WTC11 (cell line): ENCODE results near the gene FBXO22. TPM values are rescaled to one million over a fixed set of nuclear protein-coding genes. Genes with fewer than 3 reads are reported as not detected.
"Not testable (repeated sequence)": the region's sequence is repeated elsewhere in the genome, so short reads cannot be mapped to it uniquely, and the experiment has no call there.

ENCODE experiments used
- ATAC-seq: fragments of 200-7000 bp; cut with Tn5 transposase; 2 replicates; pipeline ENCODE4 v1.10.0; 2021; ENCODE audit warnings: mild to moderate bottlenecking, moderate library complexity
- CTCF ChIA-PET: fragments of 300-600 bp; sonication (Branson Sonifier 250); formaldehyde crosslinking; loops from one replicate; lab custom pipeline; 2021; ENCODE audit warnings: antibody characterized with exemption; lab: Charles Lee
- POLR2A ChIA-PET: fragments of 350-600 bp; sonication (Branson Sonifier 250); formaldehyde crosslinking; loops from one replicate; lab custom pipeline; 2021; ENCODE audit warnings: antibody characterized with exemption; lab: Charles Lee
- DNase-seq: peaks from one replicate; pipeline ENCODE4 v3.0.0; 2021; ENCODE audit warnings: low spot score
- H3K27ac Mint-ChIP-seq: 2 replicates; pipeline ENCODE4 v1.8.0; 2021; ENCODE audit warnings: mixed read lengths
- H3K27me3 Mint-ChIP-seq: 2 replicates; pipeline ENCODE4 v1.8.0; 2021; ENCODE audit warnings: low read depth, mild to moderate bottlenecking, moderate library complexity, mixed read lengths
- H3K36me3 Mint-ChIP-seq: 2 replicates; pipeline ENCODE4 v1.8.0; 2021; ENCODE audit warnings: mixed read lengths
- H3K4me1 Mint-ChIP-seq: 2 replicates; pipeline ENCODE4 v1.8.0; 2022; ENCODE audit warnings: mixed read lengths
- H3K4me3 Mint-ChIP-seq: 2 replicates; pipeline ENCODE4 v1.8.0; 2021; ENCODE audit warnings: mild to moderate bottlenecking, moderate library complexity, mixed read lengths
- H3K9me3 Mint-ChIP-seq: 2 replicates; pipeline ENCODE4 v1.8.0; 2021; ENCODE audit warnings: mixed read lengths
- CREB1 ChIP-seq: sonication (generic); formaldehyde crosslinking; IDR thresholded peaks from 2 replicates; pipeline ENCODE4 v1.8.0; 2023; ENCODE audit warnings: mild to moderate bottlenecking, missing genetic modification reagents
- HMGA2 ChIP-seq: fragments of 250-450 bp; sonication (Bioruptor Pico); IDR thresholded peaks from 2 replicates; pipeline ENCODE4 v1.4.0; 2021; ENCODE audit warnings: mild to moderate bottlenecking, moderate library complexity
- MXD4 ChIP-seq: fragments of 250-450 bp; sonication (Bioruptor Pico); IDR thresholded peaks from 2 replicates; pipeline ENCODE4 v1.8.0; 2021; ENCODE audit warnings: mild to moderate bottlenecking, moderate library complexity, borderline replicate concordance
- NFATC4 ChIP-seq: fragments of 250-450 bp; sonication (Bioruptor Pico); IDR thresholded peaks from 2 replicates; pipeline ENCODE4 v1.9.0; 2021; ENCODE audit warnings: mild to moderate bottlenecking
- NFYB ChIP-seq: sonication (generic); formaldehyde crosslinking; conservative IDR thresholded peaks from 2 replicates; pipeline ENCODE4 v1.8.0; 2022; ENCODE audit warnings: low read depth, missing genetic modification reagents
- TCF7 ChIP-seq: sonication (generic); formaldehyde crosslinking; IDR thresholded peaks from 2 replicates; pipeline ENCODE4 v1.8.0; 2022; ENCODE audit warnings: mild to moderate bottlenecking, low read depth, missing genetic modification reagents, moderate library complexity
- ZNF423 ChIP-seq: fragments of 250-450 bp; sonication (Bioruptor Pico); IDR thresholded peaks from 2 replicates; pipeline ENCODE4 v2.1.2; 2022; ENCODE audit warnings: mild to moderate bottlenecking, moderate library complexity
- total RNA-seq: library from RNA; stranded (reverse); gene quantifications from 3 replicates; pipeline ENCODE4 v1.2.3, GENCODE V29; 2021
- TF ChIP-seq, protein P1 (sequence below): sonication (generic); formaldehyde crosslinking; IDR thresholded peaks from 2 replicates; pipeline ENCODE4 v1.8.0; 2023; ENCODE audit warnings: mild to moderate bottlenecking, missing genetic modification reagents
- TF ChIP-seq, protein P2 (sequence below): fragments of 250-450 bp; sonication (Bioruptor Pico); IDR thresholded peaks from 2 replicates; pipeline ENCODE4 v2.1.2; 2022; ENCODE audit warnings: mild to moderate bottlenecking, moderate library complexity
- TF ChIP-seq, protein P3 (sequence below): sonication (generic); formaldehyde crosslinking; IDR thresholded peaks from 2 replicates; pipeline ENCODE4 v1.8.1; 2023; ENCODE audit warnings: mild to moderate bottlenecking, missing genetic modification reagents, moderate library complexity
- TF ChIP-seq, protein P4 (sequence below): sonication (generic); formaldehyde crosslinking; conservative IDR thresholded peaks from 2 replicates; pipeline ENCODE4 v1.8.1; 2023; ENCODE audit warnings: mild to moderate bottlenecking, low read depth, missing genetic modification reagents, moderate library complexity

Gene FBXO22
- total RNA-seq, 1 experiment from 2014 or later = 95.7 TPM

DNA sequence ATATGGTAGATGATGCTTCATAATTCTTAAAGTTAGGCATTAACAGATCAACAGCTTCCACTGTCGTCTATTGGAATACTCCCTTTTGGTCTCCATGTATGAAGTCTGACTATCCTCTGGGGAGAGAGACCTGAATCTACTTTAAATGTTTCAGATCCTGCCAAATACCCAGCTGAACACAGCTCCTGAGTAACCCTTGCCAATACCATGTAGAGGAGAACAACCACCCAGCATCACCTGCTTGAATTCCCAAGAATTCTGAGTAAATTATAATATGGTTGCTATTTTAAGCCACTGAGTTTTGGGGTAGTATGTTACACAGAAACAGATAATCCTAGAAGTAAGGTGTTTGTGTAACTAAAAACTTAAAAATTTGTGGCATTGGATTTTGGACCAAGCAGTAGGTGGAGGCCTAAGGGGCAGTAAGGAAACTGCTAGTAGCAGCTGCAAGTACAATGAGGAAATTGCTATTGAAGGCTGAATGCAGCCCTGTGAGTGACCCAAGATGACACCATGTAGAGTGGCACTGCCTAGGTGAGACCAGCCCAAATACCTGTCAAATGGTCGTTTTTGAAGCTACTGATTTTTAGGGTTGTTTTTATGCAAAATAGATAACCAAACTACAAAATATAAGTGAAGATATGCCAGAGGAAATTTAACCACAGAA, 77.6 kb downstream of the FBXO22 start (continued):
- TF ChIP-seq, protein P1, sequence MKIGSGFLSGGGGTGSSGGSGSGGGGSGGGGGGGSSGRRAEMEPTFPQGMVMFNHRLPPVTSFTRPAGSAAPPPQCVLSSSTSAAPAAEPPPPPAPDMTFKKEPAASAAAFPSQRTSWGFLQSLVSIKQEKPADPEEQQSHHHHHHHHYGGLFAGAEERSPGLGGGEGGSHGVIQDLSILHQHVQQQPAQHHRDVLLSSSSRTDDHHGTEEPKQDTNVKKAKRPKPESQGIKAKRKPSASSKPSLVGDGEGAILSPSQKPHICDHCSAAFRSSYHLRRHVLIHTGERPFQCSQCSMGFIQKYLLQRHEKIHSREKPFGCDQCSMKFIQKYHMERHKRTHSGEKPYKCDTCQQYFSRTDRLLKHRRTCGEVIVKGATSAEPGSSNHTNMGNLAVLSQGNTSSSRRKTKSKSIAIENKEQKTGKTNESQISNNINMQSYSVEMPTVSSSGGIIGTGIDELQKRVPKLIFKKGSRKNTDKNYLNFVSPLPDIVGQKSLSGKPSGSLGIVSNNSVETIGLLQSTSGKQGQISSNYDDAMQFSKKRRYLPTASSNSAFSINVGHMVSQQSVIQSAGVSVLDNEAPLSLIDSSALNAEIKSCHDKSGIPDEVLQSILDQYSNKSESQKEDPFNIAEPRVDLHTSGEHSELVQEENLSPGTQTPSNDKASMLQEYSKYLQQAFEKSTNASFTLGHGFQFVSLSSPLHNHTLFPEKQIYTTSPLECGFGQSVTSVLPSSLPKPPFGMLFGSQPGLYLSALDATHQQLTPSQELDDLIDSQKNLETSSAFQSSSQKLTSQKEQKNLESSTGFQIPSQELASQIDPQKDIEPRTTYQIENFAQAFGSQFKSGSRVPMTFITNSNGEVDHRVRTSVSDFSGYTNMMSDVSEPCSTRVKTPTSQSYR (CRISPR knock-in tag) = no peak
- TF ChIP-seq, protein P2, sequence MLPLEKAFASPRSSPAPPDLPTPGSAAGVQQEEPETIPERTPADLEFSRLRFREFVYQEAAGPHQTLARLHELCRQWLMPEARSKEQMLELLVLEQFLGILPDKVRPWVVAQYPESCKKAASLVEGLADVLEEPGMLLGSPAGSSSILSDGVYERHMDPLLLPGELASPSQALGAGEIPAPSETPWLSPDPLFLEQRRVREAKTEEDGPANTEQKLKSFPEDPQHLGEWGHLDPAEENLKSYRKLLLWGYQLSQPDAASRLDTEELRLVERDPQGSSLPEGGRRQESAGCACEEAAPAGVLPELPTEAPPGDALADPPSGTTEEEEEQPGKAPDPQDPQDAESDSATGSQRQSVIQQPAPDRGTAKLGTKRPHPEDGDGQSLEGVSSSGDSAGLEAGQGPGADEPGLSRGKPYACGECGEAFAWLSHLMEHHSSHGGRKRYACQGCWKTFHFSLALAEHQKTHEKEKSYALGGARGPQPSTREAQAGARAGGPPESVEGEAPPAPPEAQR (CRISPR knock-in tag) = no peak
- TF ChIP-seq NFYB (CRISPR knock-in tag) = no peak

GRCh38 chr15:75982468-75982867, 78.8 kb downstream of the FBXO22 start:
- no peak overlapping the region for H3K27ac Mint-ChIP-seq
- peaks cover 13% of the 10 kb centered on the region for H3K4me1 Mint-ChIP-seq
- ChIA-PET POLR2A (no interaction called here), CTCF (interaction anchor here (0.8 to 1.6 kb wide), 2 partner anchors 54 to 157 kb away, joined by 3 to 6 read pairs; no protein-coding TSS in a partner anchor)
- H3K36me3 Mint-ChIP-seq = 0 out of 2 replicates have a peak, but pooled peaks cover 4% of the 10 kb centered on the region
- DNase-seq (no peak), ATAC-seq (peak; percentile 53)
- no peak for TF ChIP-seq NFATC4 (CRISPR knock-in tag)
- peaks cover 3% of the 10 kb centered on the region; the same call in 1 of the 2 replicates for H3K27me3 Mint-ChIP-seq
- peaks cover 4% of the 10 kb centered on the region for H3K9me3 Mint-ChIP-seq
- no peak overlapping the region for H3K4me3 Mint-ChIP-seq

GRCh38 chr15:75984706-75985105, 81.0 kb downstream of the FBXO22 start:
- ATAC-seq, H3K36me3 Mint-ChIP-seq, H3K27me3 Mint-ChIP-seq, POLR2A ChIA-PET, CTCF ChIA-PET, DNase-seq, H3K4me3 Mint-ChIP-seq, H3K9me3 Mint-ChIP-seq, H3K27ac Mint-ChIP-seq: not testable (repeated sequence)
- H3K4me1 Mint-ChIP-seq = peaks cover 13% of the 10 kb centered on the region

DNA sequence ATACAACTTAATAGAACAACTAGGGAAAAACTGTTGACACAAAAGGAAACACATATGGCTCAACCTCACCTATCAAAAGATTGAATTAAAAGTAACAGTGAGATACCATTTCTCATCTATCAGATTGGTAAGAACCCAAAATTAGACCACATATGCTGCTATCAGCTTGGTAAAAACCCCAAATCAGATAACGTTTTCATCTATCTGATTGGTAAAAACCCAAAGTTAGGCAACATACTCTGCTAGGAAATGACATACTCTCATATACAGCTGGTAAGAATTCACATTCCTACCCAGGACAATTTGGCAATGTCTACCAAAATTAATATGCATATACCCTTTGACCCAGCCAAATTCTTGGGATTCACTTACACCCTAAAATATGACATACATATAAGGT, 82.3 kb downstream of the FBXO22 start:
- TF ChIP-seq, protein P3, sequence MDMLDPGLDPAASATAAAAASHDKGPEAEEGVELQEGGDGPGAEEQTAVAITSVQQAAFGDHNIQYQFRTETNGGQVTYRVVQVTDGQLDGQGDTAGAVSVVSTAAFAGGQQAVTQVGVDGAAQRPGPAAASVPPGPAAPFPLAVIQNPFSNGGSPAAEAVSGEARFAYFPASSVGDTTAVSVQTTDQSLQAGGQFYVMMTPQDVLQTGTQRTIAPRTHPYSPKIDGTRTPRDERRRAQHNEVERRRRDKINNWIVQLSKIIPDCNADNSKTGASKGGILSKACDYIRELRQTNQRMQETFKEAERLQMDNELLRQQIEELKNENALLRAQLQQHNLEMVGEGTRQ = no peak
- TF ChIP-seq CREB1 (CRISPR knock-in tag) = no peak
- TF ChIP-seq ZNF423 = no peak
- no peak for TF ChIP-seq MXD4 (CRISPR knock-in tag)
- TF ChIP-seq, all 79 proteins: peak for 0
- peaks cover 13% of the 10 kb centered on the region for H3K4me1 Mint-ChIP-seq
- DNase-seq (no peak), ATAC-seq (no peak)
- no peak overlapping the region for H3K4me3 Mint-ChIP-seq
- ChIA-PET CTCF (no interaction called here), POLR2A (no interaction called here)
- no peak overlapping the region for H3K27ac Mint-ChIP-seq
- no peaks in the 10 kb centered on the region for H3K9me3 Mint-ChIP-seq
- H3K27me3 Mint-ChIP-seq = no peaks in the 10 kb centered on the region
- no peaks in the 10 kb centered on the region for H3K36me3 Mint-ChIP-seq

GRCh38 chr15:75989045-75989444, 85.4 kb downstream of the FBXO22 start:
- H3K27me3 Mint-ChIP-seq = no peaks in the 10 kb centered on the region

More at GRCh38 chr15:75989045-75989444, 85.4 kb downstream of the FBXO22 start:
- DNase-seq (no peak), ATAC-seq (no peak)
- Mint-ChIP-seq H3K36me3 (peaks cover 4% of the 10 kb centered on the region; the same call in 1 of the 2 replicates), H3K4me3 (no peak overlapping the region)
- POLR2A ChIA-PET = no interaction called here
- TF ChIP-seq TCF7 (CRISPR knock-in tag) (no peak), HMGA2 (CRISPR knock-in tag) (no peak)
- TF ChIP-seq, protein P4, sequence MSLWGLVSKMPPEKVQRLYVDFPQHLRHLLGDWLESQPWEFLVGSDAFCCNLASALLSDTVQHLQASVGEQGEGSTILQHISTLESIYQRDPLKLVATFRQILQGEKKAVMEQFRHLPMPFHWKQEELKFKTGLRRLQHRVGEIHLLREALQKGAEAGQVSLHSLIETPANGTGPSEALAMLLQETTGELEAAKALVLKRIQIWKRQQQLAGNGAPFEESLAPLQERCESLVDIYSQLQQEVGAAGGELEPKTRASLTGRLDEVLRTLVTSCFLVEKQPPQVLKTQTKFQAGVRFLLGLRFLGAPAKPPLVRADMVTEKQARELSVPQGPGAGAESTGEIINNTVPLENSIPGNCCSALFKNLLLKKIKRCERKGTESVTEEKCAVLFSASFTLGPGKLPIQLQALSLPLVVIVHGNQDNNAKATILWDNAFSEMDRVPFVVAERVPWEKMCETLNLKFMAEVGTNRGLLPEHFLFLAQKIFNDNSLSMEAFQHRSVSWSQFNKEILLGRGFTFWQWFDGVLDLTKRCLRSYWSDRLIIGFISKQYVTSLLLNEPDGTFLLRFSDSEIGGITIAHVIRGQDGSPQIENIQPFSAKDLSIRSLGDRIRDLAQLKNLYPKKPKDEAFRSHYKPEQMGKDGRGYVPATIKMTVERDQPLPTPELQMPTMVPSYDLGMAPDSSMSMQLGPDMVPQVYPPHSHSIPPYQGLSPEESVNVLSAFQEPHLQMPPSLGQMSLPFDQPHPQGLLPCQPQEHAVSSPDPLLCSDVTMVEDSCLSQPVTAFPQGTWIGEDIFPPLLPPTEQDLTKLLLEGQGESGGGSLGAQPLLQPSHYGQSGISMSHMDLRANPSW = no peak
- TF ChIP-seq, all 79 proteins: peak for 0
- CTCF ChIA-PET = no interaction called here
- no peak overlapping the region for H3K27ac Mint-ChIP-seq
- H3K4me1 Mint-ChIP-seq = peaks cover 2% of the 10 kb centered on the region
- peaks cover 12% of the 10 kb centered on the region for H3K9me3 Mint-ChIP-seq
